H1 (cell line): ENCODE results near the gene MTFR1L. TPM values are rescaled to one million over a fixed set of nuclear protein-coding genes. Genes with fewer than 3 reads are reported as not detected.

Source experiments
- CTCF ChIA-PET: fragments of 300-600 bp; sonication (Branson Sonifier 250); formaldehyde crosslinking; loops from one replicate; lab custom pipeline; 2021; ENCODE audit not compliant: partially characterized antibody; lab: Charles Lee
- POLR2A ChIA-PET: fragments of 300-600 bp; sonication (Branson Sonifier 250); formaldehyde crosslinking; loops from one replicate; lab custom pipeline; 2021; ENCODE audit warnings: inconsistent platforms; ENCODE audit not compliant: partially characterized antibody; lab: Charles Lee
- DNase-seq, 2 experiments: peaks; one replicate each; pipeline versions ENCODE4 v3.0.0 to v3.0.0-alpha.2; 2010 to 2022; ENCODE audit warnings: low spot score in 2 of 2, low read depth in 1 of 2, mixed read lengths in 1 of 2
- FAIRE-seq: peaks from 2 replicates; lab custom pipeline; 2011; peaks lifted over from hg19 to GRCh38; lab: Jason Lieb, UNC
- H2AFZ ChIP-seq: 2 replicates; pipeline ENCODE4 v1.8.1; 2012; ENCODE audit warnings: low read length, inconsistent platforms
- H2AK5ac ChIP-seq: 2 replicates; pipeline ENCODE4 v1.6.1; 2013; ENCODE audit warnings: low read depth, low read length
- H2BK120ac ChIP-seq: replicated peaks from 2 replicates; pipeline ENCODE3; 2013; ENCODE audit warnings: low read depth, low read length, inconsistent platforms
- H2BK12ac ChIP-seq: 2 replicates; pipeline ENCODE4 v1.6.1; 2013; ENCODE audit warnings: low read depth, low read length
- H2BK15ac ChIP-seq: 2 replicates; pipeline ENCODE4 v1.6.1; 2013; ENCODE audit warnings: low read length
- H2BK20ac ChIP-seq: 2 replicates; pipeline ENCODE4 v1.6.1; 2013; ENCODE audit warnings: low read length
- H2BK5ac ChIP-seq: 2 replicates; pipeline ENCODE4 v1.6.1; 2013; ENCODE audit warnings: low read depth, low read length
- H3K14ac ChIP-seq: 2 replicates; pipeline ENCODE4 v1.6.1; 2013; ENCODE audit warnings: inconsistent platforms; ENCODE audit not compliant: insufficient read length
- H3K18ac ChIP-seq: 2 replicates; pipeline ENCODE4 v1.6.1; 2013; ENCODE audit warnings: low read length; ENCODE audit errors: extremely low read depth
- H3K23ac ChIP-seq: 2 replicates; pipeline ENCODE4 v1.6.1; 2013; ENCODE audit warnings: inconsistent platforms; ENCODE audit not compliant: insufficient read length
- H3K23me2 ChIP-seq: 2 replicates; pipeline ENCODE4 v1.6.1; 2013; ENCODE audit warnings: low read depth, low read length
- H3K27ac ChIP-seq: 2 replicates; pipeline ENCODE4 v1.6.1; 2011; ENCODE audit warnings: low read depth, low read length, inconsistent platforms
- H3K27me3 ChIP-seq, 4 experiments: replicated peaks in 1 of 4; 1 replicate in 1 of 4; 2 replicates in 3 of 4; pipeline versions ENCODE4 v1.6.1 to v1.8.1; 2011 to 2013; ENCODE audit warnings: low read length in 3 of 4, mild to moderate bottlenecking in 3 of 4, inconsistent platforms in 2 of 4, mixed read lengths in 2 of 4, moderate library complexity in 1 of 4; ENCODE audit not compliant: control insufficient read depth in 3 of 4, insufficient read depth in 3 of 4; ENCODE audit errors: extremely low read depth in 1 of 4
- H3K36me3 ChIP-seq, 4 experiments: 2 replicates each; pipeline versions ENCODE4 v1.6.1 to v1.8.1; 2011 to 2013; ENCODE audit warnings: mild to moderate bottlenecking in 4 of 4, low read length in 3 of 4, moderate library complexity in 2 of 4, control low read depth in 1 of 4, inconsistent platforms in 1 of 4; ENCODE audit not compliant: insufficient read depth in 4 of 4, control insufficient read depth in 2 of 4
- H3K4ac ChIP-seq: replicated peaks from 2 replicates; pipeline ENCODE3; 2013; ENCODE audit warnings: low read length, low read depth, mixed read lengths, inconsistent platforms; ENCODE audit not compliant: insufficient read length
- H3K4me1 ChIP-seq, 4 experiments: replicated peaks in 1 of 4; 1 replicate in 1 of 4; 2 replicates in 3 of 4; pipeline versions ENCODE4 v1.6.1 to v1.8.1; 2011 to 2013; ENCODE audit warnings: low read length in 3 of 4, inconsistent platforms in 2 of 4, mixed read lengths in 1 of 4; ENCODE audit not compliant: insufficient read depth in 4 of 4, control insufficient read depth in 3 of 4
- H3K4me2 ChIP-seq, 2 experiments: 2 replicates each; pipeline versions ENCODE4 v1.6.1 to v1.8.1; 2011 to 2013; ENCODE audit warnings: low read depth in 2 of 2, low read length in 2 of 2, control low read depth in 1 of 2, inconsistent platforms in 1 of 2, mild to moderate bottlenecking in 1 of 2; ENCODE audit not compliant: insufficient read depth in 1 of 2
- H3K4me3 ChIP-seq, 4 experiments: fragments of 200-600, 300-600 bp in 1 of 4; sonication (generic), shearing (Covaris generic), sonication (Bioruptor Twin) in 1 of 4; 2 replicates each; pipeline versions ENCODE4 v1.5.1 to v1.8.1; 2011 to 2016; ENCODE audit warnings: low read length in 4 of 4, low read depth in 3 of 4, control low read depth in 2 of 4, inconsistent platforms in 2 of 4, mild to moderate bottlenecking in 2 of 4, mixed read lengths in 1 of 4, moderate library complexity in 1 of 4; ENCODE audit not compliant: insufficient read depth in 2 of 4; ENCODE audit errors: extremely low read depth in 1 of 4
- H3K56ac ChIP-seq: replicated peaks from 2 replicates; pipeline ENCODE3; 2013; ENCODE audit warnings: low read depth, mild to moderate bottlenecking, mixed read lengths, low read length, inconsistent platforms; ENCODE audit not compliant: insufficient read length
- H3K79me1 ChIP-seq: 2 replicates; pipeline ENCODE4 v1.6.1; 2013; ENCODE audit warnings: low read depth, low read length, control low read depth
- H3K79me2 ChIP-seq, 2 experiments: 2 replicates each; pipeline versions ENCODE4 v1.6.1 to v1.8.1; 2012 to 2013; ENCODE audit warnings: low read length in 2 of 2, mild to moderate bottlenecking in 2 of 2, inconsistent platforms in 1 of 2; ENCODE audit not compliant: insufficient read depth in 2 of 2, control insufficient read depth in 1 of 2
- H3K9ac ChIP-seq, 4 experiments: replicated peaks in 1 of 4; 1 replicate in 1 of 4; 2 replicates in 3 of 4; pipeline versions ENCODE4 v1.6.1 to v1.8.1; 2011 to 2013; ENCODE audit warnings: low read depth in 3 of 4, low read length in 3 of 4, control low read depth in 2 of 4, mild to moderate bottlenecking in 2 of 4, moderate library complexity in 2 of 4, inconsistent platforms in 1 of 4; ENCODE audit errors: extremely low read depth in 1 of 4
- H3K9me3 ChIP-seq, 2 experiments: 2 replicates each; pipeline versions ENCODE4 v1.6.1 to v1.8.1; 2012 to 2013; ENCODE audit warnings: mild to moderate bottlenecking in 2 of 2, moderate library complexity in 2 of 2, control low read depth in 1 of 2, inconsistent platforms in 1 of 2, low read depth in 1 of 2, low read length in 1 of 2, mixed read lengths in 1 of 2; ENCODE audit not compliant: insufficient read depth in 2 of 2
- H4K20me1 ChIP-seq, 2 experiments: replicated peaks in 1 of 2; 2 replicates each; pipeline versions ENCODE3 to v1.8.1; 2011 to 2013; ENCODE audit warnings: inconsistent platforms in 2 of 2, low read length in 2 of 2, mild to moderate bottlenecking in 1 of 2; ENCODE audit not compliant: insufficient read depth in 2 of 2, control insufficient read depth in 1 of 2
- H4K5ac ChIP-seq: 2 replicates; pipeline ENCODE4 v1.6.1; 2013; ENCODE audit warnings: low read length, low read depth, mixed read lengths, inconsistent platforms; ENCODE audit not compliant: insufficient read length
- H4K8ac ChIP-seq: 2 replicates; pipeline ENCODE4 v1.8.0; 2013; ENCODE audit warnings: mild to moderate bottlenecking, moderate library complexity, low read length, inconsistent platforms; ENCODE audit not compliant: insufficient read depth; ENCODE audit errors: extremely low read depth
- H4K91ac ChIP-seq: replicated peaks from 2 replicates; pipeline ENCODE3; 2013; ENCODE audit warnings: low read length, mixed read lengths, inconsistent platforms; ENCODE audit not compliant: insufficient read length
- CEBPB ChIP-seq: IDR thresholded peaks from 2 replicates; pipeline ENCODE4 v1.6.1; 2012; ENCODE audit warnings: low read depth, low read length
- HDAC2 ChIP-seq, 2 experiments: fragments of 300-600 bp in 1 of 2; sonication (generic) in 1 of 2; IDR thresholded peaks; 2 replicates each; pipeline ENCODE4 v1.6.1; 2011 to 2012; ENCODE audit warnings: low read depth in 2 of 2, low read length in 2 of 2, mild to moderate bottlenecking in 2 of 2, moderate library complexity in 2 of 2, borderline replicate concordance in 1 of 2, inconsistent platforms in 1 of 2
- JUN ChIP-seq: IDR thresholded peaks from 2 replicates; pipeline ENCODE4 v1.6.1; 2011; ENCODE audit warnings: low read depth, mild to moderate bottlenecking, improper control_type of control experiment, low read length
- NANOG ChIP-seq: IDR thresholded peaks from 2 replicates; pipeline ENCODE4 v1.6.1; 2011; ENCODE audit warnings: low read length, low read depth, mild to moderate bottlenecking, inconsistent platforms; ENCODE audit not compliant: insufficient read depth, poor library complexity, severe bottlenecking
- SIX5 ChIP-seq: IDR thresholded peaks from 2 replicates; pipeline ENCODE4 v1.6.1; 2011; ENCODE audit warnings: mild to moderate bottlenecking, low read depth, low read length
- SP1 ChIP-seq: IDR thresholded peaks from 2 replicates; pipeline ENCODE4 v1.6.1; 2011; ENCODE audit warnings: low read depth, low read length
- ZNF274 ChIP-seq: IDR thresholded peaks from 2 replicates; pipeline ENCODE4 v1.7.0; 2012; ENCODE audit warnings: low read length, borderline replicate concordance; ENCODE audit errors: extremely low read depth
- WGBS, 2 experiments: shearing (Covaris generic) in 1 of 2; methylation state at CpG; one replicate each; pipeline versions ENCODE4 v1.1.6 to v1.1.7; 2013 to 2015; ENCODE audit warnings: low lambda C conversion rate in 2 of 2, mixed read lengths in 2 of 2, inconsistent platforms in 1 of 2, low coverage in 1 of 2, missing lambda C conversion rate in 1 of 2; ENCODE audit not compliant: insufficient replicate concordance in 2 of 2, insufficient coverage in 1 of 2, insufficient read length in 1 of 2; ENCODE audit errors: extremely low coverage in 1 of 2, missing lambda C conversion rate in 1 of 2; 5-methylcytosine and 5-hydroxymethylcytosine counted together
- polyA plus RNA-seq, 7 experiments: library from polyadenylated mRNA; depleted of rRNA in 3 of 7; stranded (reverse) in 5 of 7; unstranded in 2 of 7; fragments of >200 nt in 5 of 7; fragments of 200-250 nt in 2 of 7; gene quantifications; 1 replicate in 5 of 7; 2 replicates in 1 of 7; 4 replicates in 1 of 7; pipeline versions ENCODE4 v1.2.1 to v1.2.3, GENCODE V29; 2011 to 2013; ENCODE audit warnings: missing spikeins in 2 of 7, mixed read lengths in 2 of 7
- total RNA-seq: library from RNA; stranded (reverse); fragmentation: NEBNext Ultra II Directional; extraction: Animal tissue kit (Norgen Biotek cat#: 25700); gene quantifications from 2 replicates; pipeline ENCODE4 v1.2.1, GENCODE V29; 2021
- TF ChIP-seq, protein P1 (sequence below), 3 experiments: IDR thresholded peaks; 1 replicate in 2 of 3; 2 replicates in 1 of 3; pipeline versions ENCODE4 v1.5.1 to v1.6.1; 2011; ENCODE audit warnings: low read length in 3 of 3, mild to moderate bottlenecking in 3 of 3, inconsistent platforms in 2 of 3, low read depth in 1 of 3, moderate library complexity in 1 of 3; ENCODE audit not compliant: insufficient read depth in 1 of 3; ENCODE audit errors: control extremely low read depth in 1 of 3

The MTFR1L gene
- total and polyA plus RNA-seq, 2 of the 8 experiments (the other 6 are each of a cell fraction or from before 2014, with no cell fraction given) = 20.8 to 23.1 TPM

DNA sequence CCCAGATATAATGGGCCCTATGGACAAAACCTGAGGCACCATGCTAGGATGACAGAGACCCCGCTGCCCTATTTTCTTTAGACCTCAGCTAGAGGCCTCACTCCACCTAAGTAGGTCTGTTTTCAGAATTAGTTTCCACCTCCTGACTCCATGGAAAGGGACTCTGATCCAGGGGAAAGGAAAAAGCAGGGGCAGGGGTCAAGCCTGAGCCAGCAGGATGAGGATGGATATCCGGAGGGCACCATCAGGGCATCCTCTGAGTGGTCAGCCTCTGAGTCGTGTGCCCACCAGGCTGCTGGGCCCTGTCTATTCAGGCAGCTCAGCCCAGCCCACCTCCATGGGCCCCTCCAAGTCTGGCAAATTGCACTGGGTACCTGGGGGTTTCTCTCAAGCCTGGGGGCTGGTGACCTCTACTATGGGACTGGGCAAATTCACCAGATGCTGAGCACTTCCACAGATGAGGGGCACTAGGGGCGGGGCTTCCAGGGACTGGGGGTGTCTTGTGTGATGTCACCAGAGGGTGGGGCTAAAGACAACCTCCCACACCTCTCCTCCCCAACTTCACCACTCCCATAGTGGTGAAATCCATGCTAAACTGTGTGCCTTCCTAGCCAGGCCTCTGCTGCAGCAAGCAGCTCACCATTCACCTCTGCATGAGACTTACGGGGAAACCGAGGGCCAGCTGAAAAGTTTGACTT is 50.3 kb downstream of the MTFR1L start:
- 74% methylated on average over 6 of the region's 6 CpGs; no CpG with 5 or more reads in 1 of the 2 experiments for WGBS, 2 experiments
- Histone ChIP-seq H3K18ac (no peak overlapping the region), H3K4ac (no peak overlapping the region), H4K91ac (no peak overlapping the region), H4K20me1 (no peaks in the 10 kb centered on the region), H2BK120ac (no peak overlapping the region), H4K8ac (no peak overlapping the region), H3K23ac (no peak overlapping the region), H3K9ac (no peak overlapping the region), H3K27me3 (peaks cover 0 to 2% (median 0%) of the 10 kb centered on the region in 4 experiments; a peak in 1 of 7 replicates), H3K23me2 (peaks cover 3% of the 10 kb centered on the region; the same call in 1 of the 2 replicates), H2BK12ac (no peak overlapping the region), H3K79me1 (peaks cover 2% of the 10 kb centered on the region), H3K27ac (no peak overlapping the region), H3K4me1 (peaks cover 3 to 19% (median 16%) of the 10 kb centered on the region in 4 experiments), H2AFZ (no peak overlapping the region), H2BK20ac (no peak overlapping the region), H3K79me2 (no peaks in the 10 kb centered on the region), H4K5ac (no peak overlapping the region), H3K36me3 (no peaks in the 10 kb centered on the region), H3K9me3 (no peaks in the 10 kb centered on the region), H2BK15ac (no peak overlapping the region; the same call in 1 of the 2 replicates), H2BK5ac (no peak overlapping the region), H2AK5ac (no peak overlapping the region), H3K4me3 (no peak overlapping the region), H3K14ac (no peak overlapping the region), H3K4me2 (no peak overlapping the region), H3K56ac (no peak overlapping the region)
- ChIA-PET CTCF (interaction anchor here (0.8 to 2.7 kb wide), 6 partner anchors 11 to 140 kb away, joined by 3 to 8 read pairs (median 4); no protein-coding TSS in a partner anchor), POLR2A (interaction anchor here (1.0 to 1.7 kb wide), 5 partner anchors 8 to 42 kb away, joined by 3 to 8 read pairs (median 3); no protein-coding TSS in a partner anchor)
- FAIRE-seq = no peak
- no peak for DNase-seq
- TF ChIP-seq HDAC2 (IDR thresholded peaks at IDR 0.05; ENCODE audit: borderline replicate concordance in 1 of 2, low read depth in 2 of 2, low read length in 2 of 2) (no peak), JUN (no peak), CEBPB (no peak), NANOG (no peak), SIX5 (no peak), ZNF274 (no peak), SP1 (no peak)
- TF ChIP-seq, protein P1, sequence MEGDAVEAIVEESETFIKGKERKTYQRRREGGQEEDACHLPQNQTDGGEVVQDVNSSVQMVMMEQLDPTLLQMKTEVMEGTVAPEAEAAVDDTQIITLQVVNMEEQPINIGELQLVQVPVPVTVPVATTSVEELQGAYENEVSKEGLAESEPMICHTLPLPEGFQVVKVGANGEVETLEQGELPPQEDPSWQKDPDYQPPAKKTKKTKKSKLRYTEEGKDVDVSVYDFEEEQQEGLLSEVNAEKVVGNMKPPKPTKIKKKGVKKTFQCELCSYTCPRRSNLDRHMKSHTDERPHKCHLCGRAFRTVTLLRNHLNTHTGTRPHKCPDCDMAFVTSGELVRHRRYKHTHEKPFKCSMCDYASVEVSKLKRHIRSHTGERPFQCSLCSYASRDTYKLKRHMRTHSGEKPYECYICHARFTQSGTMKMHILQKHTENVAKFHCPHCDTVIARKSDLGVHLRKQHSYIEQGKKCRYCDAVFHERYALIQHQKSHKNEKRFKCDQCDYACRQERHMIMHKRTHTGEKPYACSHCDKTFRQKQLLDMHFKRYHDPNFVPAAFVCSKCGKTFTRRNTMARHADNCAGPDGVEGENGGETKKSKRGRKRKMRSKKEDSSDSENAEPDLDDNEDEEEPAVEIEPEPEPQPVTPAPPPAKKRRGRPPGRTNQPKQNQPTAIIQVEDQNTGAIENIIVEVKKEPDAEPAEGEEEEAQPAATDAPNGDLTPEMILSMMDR (IDR thresholded peaks at IDR 0.05; ENCODE audit: control extremely low read depth in 1 of 3, insufficient read depth in 1 of 3, low read depth in 1 of 3, low read length in 3 of 3) = no peak
